ENCODE measurements around the gene DDN. TPM values are rescaled to one million over a fixed set of nuclear protein-coding genes. Genes with fewer than 3 reads are reported as not detected.

The DDN gene
- total RNA-seq, 1 donor, result 0.21 TPM

- Histone ChIP-seq H3K27me3 (ENCODE audit: insufficient read depth, low read length) (no peaks in the 10 kb centered on the region), H3K4me1 (ENCODE audit: insufficient read depth, low read length) (peaks cover 17% of the 10 kb centered on the region), H3K4me3 (ENCODE audit: low read length) (no peak overlapping the region), H3K9me3 (ENCODE audit: low read depth, low read length) (no peaks in the 10 kb centered on the region)
These were observed 24.6 kb upstream of the DDN start for GRCh38 chr12:49023812-49024211.

GRCh38 chr12:49022558-49023178, 23.5 kb upstream of the DDN start:
- Histone ChIP-seq H3K9me3 (ENCODE audit: low read depth, low read length) (no peaks in the 10 kb centered on the region), H3K4me3 (ENCODE audit: low read length) (no peak overlapping the region), H3K4me1 (ENCODE audit: insufficient read depth, low read length) (peaks cover 16% of the 10 kb centered on the region), H3K27me3 (ENCODE audit: insufficient read depth, low read length) (no peaks in the 10 kb centered on the region)

- Histone ChIP-seq H3K27me3 (ENCODE audit: insufficient read depth, low read length) (no peaks in the 10 kb centered on the region), H3K9me3 (ENCODE audit: low read depth, low read length) (no peaks in the 10 kb centered on the region), H3K4me1 (ENCODE audit: insufficient read depth, low read length) (peaks cover 27% of the 10 kb centered on the region), H3K4me3 (ENCODE audit: low read length) (no peak overlapping the region)
These were observed 22.2 kb upstream of the DDN start for GRCh38 chr12:49021292-49021915.

- H3K4me1 ChIP-seq (ENCODE audit: insufficient read depth, low read length), result peaks cover 27% of the 10 kb centered on the region
- no peaks in the 10 kb centered on the region for H3K27me3 ChIP-seq (ENCODE audit: insufficient read depth, low read length)
- no peaks in the 10 kb centered on the region for H3K9me3 ChIP-seq (ENCODE audit: low read depth, low read length)
- no peak overlapping the region for H3K4me3 ChIP-seq (ENCODE audit: low read length)
These were observed 21.3 kb upstream of the DDN start for GRCh38 chr12:49020441-49020840.

- H3K4me3 ChIP-seq (ENCODE audit: low read length), result peak overlapping the region; percentile 84
- H3K9me3 ChIP-seq (ENCODE audit: low read depth, low read length), result no peaks in the 10 kb centered on the region
- H3K27me3 ChIP-seq (ENCODE audit: insufficient read depth, low read length), result no peaks in the 10 kb centered on the region
- peaks cover 27% of the 10 kb centered on the region for H3K4me1 ChIP-seq (ENCODE audit: insufficient read depth, low read length)
These were observed 20.5 kb upstream of the DDN start for GRCh38 chr12:49019443-49020324.

- Histone ChIP-seq H3K27me3 (ENCODE audit: insufficient read depth, low read length) (no peaks in the 10 kb centered on the region), H3K4me1 (ENCODE audit: insufficient read depth, low read length) (peaks cover 27% of the 10 kb centered on the region), H3K9me3 (ENCODE audit: low read depth, low read length) (no peaks in the 10 kb centered on the region), H3K4me3 (ENCODE audit: low read length) (peak overlapping the region; percentile 84)
These were observed 19.9 kb upstream of the DDN start for GRCh38 chr12:49019120-49019430.

GRCh38 chr12:49018261-49019119, 19.3 kb upstream of the DDN start, which contains the start of gene PRKAG1:
Gene PRKAG1, minus strand, starts transcription at chr12:49018776. Its CDS starts 36 bp downstream, at chr12:49018740.
- H3K27me3 ChIP-seq (ENCODE audit: insufficient read depth, low read length), result no peaks in the 10 kb centered on the region
- peaks cover 27% of the 10 kb centered on the region for H3K4me1 ChIP-seq (ENCODE audit: insufficient read depth, low read length)
- H3K9me3 ChIP-seq (ENCODE audit: low read depth, low read length), result no peaks in the 10 kb centered on the region
- peak within 1 kb of the TSS; percentile 84 for H3K4me3 ChIP-seq (ENCODE audit: low read length)

- Histone ChIP-seq H3K4me3 (ENCODE audit: low read length) (peak overlapping the region; percentile 84), H3K4me1 (ENCODE audit: insufficient read depth, low read length) (peaks cover 27% of the 10 kb centered on the region), H3K9me3 (ENCODE audit: low read depth, low read length) (no peaks in the 10 kb centered on the region), H3K27me3 (ENCODE audit: insufficient read depth, low read length) (no peaks in the 10 kb centered on the region)
These were observed 18.7 kb upstream of the DDN start for GRCh38 chr12:49017891-49018260.

GRCh38 chr12:49015196-49015595, 16.0 kb upstream of the DDN start:
- no peaks in the 10 kb centered on the region for H3K27me3 ChIP-seq (ENCODE audit: insufficient read depth, low read length)
- H3K4me3 ChIP-seq (ENCODE audit: low read length), result no peak overlapping the region
- H3K4me1 ChIP-seq (ENCODE audit: insufficient read depth, low read length), result peaks cover 27% of the 10 kb centered on the region
- H3K9me3 ChIP-seq (ENCODE audit: low read depth, low read length), result no peaks in the 10 kb centered on the region

GRCh38 chr12:49014547-49014946, 15.4 kb upstream of the DDN start:
- no peaks in the 10 kb centered on the region for H3K27me3 ChIP-seq (ENCODE audit: insufficient read depth, low read length)
- H3K4me1 ChIP-seq (ENCODE audit: insufficient read depth, low read length), result peaks cover 21% of the 10 kb centered on the region
- no peak overlapping the region for H3K4me3 ChIP-seq (ENCODE audit: low read length)
- H3K9me3 ChIP-seq (ENCODE audit: low read depth, low read length), result no peaks in the 10 kb centered on the region

GRCh38 chr12:49013428-49013827, 14.3 kb upstream of the DDN start:
- Histone ChIP-seq H3K27me3 (ENCODE audit: insufficient read depth, low read length) (no peaks in the 10 kb centered on the region), H3K9me3 (ENCODE audit: low read depth, low read length) (no peaks in the 10 kb centered on the region), H3K4me3 (ENCODE audit: low read length) (no peak overlapping the region), H3K4me1 (ENCODE audit: insufficient read depth, low read length) (peaks cover 14% of the 10 kb centered on the region)

GRCh38 chr12:49012739-49013138, 13.6 kb upstream of the DDN start:
- peaks cover 11% of the 10 kb centered on the region for H3K4me1 ChIP-seq (ENCODE audit: insufficient read depth, low read length)
- no peaks in the 10 kb centered on the region for H3K9me3 ChIP-seq (ENCODE audit: low read depth, low read length)
- H3K27me3 ChIP-seq (ENCODE audit: insufficient read depth, low read length), result no peaks in the 10 kb centered on the region
- no peak overlapping the region for H3K4me3 ChIP-seq (ENCODE audit: low read length)

GRCh38 chr12:49010092-49010668, 11.0 kb upstream of the DDN start:
- Histone ChIP-seq H3K4me1 (ENCODE audit: insufficient read depth, low read length) (no peaks in the 10 kb centered on the region), H3K27me3 (ENCODE audit: insufficient read depth, low read length) (no peaks in the 10 kb centered on the region), H3K4me3 (ENCODE audit: low read length) (no peak overlapping the region), H3K9me3 (ENCODE audit: low read depth, low read length) (no peaks in the 10 kb centered on the region)

GRCh38 chr12:49008943-49009342, 9.8 kb upstream of the DDN start:
- no peaks in the 10 kb centered on the region for H3K9me3 ChIP-seq (ENCODE audit: low read depth, low read length)
- no peak overlapping the region for H3K4me3 ChIP-seq (ENCODE audit: low read length)
- H3K27me3 ChIP-seq (ENCODE audit: insufficient read depth, low read length), result no peaks in the 10 kb centered on the region
- no peaks in the 10 kb centered on the region for H3K4me1 ChIP-seq (ENCODE audit: insufficient read depth, low read length)

Data from mononuclear cell (primary cell).